HG03558 (cell line): ENCODE data around the gene DOC2B.
"Not testable (repeated sequence)": the region's sequence is repeated elsewhere in the genome, so short reads cannot be mapped to it uniquely, and the experiment has no call there.

ENCODE experiments used
- ATAC-seq: cut with Tn5 transposase; IDR thresholded peaks from one replicate; pipeline ENCODE4 v1.9.1; 2021; ENCODE audit warnings: moderate number of reproducible peaks; ENCODE audit not compliant: unreplicated experiment; ENCODE audit errors: extremely low read depth

DOC2B gene

GRCh38 chr17:170130-170670, 11.2 kb downstream of the DOC2B start:
- no peak for ATAC-seq

DNA sequence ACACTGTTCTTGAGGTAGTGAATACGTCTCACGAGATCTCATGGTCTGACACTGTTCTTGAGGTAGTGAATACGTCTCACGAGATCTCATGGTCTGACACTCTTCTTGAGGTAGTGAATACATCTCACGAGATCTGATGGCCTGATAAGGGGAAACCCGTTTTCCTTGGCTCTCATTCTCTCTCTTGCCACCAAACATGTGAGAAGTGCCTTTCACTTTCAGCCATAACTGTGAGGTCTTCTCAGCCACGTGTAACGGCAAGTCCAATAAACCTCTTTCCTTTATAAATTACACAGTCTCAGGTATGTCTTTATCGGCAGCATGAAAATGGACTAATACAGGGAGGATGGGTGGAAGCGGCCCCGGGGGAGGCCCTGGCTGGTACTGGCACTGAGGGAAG, 12.8 kb downstream of the DOC2B start:
- ATAC-seq, result not testable (repeated sequence)

DNA sequence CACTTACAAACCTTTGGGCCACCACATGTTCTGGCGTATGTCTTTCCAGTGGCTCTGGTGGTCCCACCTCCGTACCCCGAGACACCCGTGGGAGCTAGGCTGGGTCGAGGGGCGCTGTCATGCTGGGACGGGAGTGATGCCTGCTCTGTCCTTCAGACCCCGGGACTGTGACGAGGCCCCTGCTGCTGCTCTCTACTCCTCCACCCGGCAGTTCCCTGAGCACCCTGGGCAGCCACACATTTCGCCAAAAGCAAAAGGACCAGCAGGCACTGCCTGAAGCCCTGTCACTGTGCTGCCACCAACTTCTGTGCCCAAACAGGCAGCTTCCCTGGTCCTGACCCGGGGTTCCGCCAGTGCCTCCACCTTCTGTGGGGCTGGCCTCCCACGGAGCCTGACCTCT, 15.5 kb downstream of the DOC2B start:
- no peak for ATAC-seq

- ATAC-seq, result no peak
These were observed 16.9 kb downstream of the DOC2B start for GRCh38 chr17:164303-165235.

- no peak for ATAC-seq
These were observed 17.8 kb downstream of the DOC2B start for GRCh38 chr17:163514-164098.

GRCh38 chr17:162689-163088, 18.8 kb downstream of the DOC2B start:
- ATAC-seq, result no peak

DNA sequence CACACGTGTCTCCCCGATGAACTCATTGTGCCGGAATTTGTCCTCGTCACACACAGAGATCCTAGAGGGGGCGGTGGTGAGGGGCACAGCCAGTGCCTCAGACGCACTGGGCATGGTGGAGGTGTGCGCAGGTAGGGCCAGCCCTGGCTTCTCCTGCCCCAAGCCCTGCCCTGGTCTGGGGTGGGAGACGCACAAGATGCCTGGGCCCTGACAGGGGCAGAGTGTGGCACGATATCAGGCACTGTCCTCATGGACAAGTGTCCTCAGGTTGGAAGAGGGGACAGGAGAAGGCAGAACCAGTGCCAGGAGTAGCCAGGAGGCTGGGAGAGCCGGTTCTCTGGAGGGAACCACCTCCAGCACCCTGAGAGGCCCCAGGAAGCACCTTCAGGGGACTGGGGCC, 20.0 kb downstream of the DOC2B start:
- ATAC-seq, result no peak

DNA sequence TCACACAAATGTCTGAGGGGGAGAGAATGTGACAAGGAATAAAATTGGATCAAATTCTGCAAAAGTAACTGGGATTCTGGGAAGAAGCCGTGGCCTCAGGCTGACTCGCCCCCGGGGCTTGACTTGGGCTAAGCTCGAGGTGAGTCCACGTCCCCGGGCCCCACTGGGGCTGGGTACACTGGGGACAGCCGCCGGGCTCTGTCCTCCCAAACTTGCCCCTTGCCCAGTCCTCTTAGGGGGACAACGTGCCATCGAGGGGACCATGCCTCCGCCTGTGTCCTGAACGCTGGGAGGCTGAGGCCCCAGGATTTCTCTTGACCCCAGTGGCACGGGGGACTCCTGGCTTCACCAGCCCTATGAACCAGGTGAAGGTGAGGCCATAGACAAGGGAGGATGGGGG, 21.1 kb downstream of the DOC2B start:
- ATAC-seq, result no peak

- no peak for ATAC-seq
These were observed 21.8 kb downstream of the DOC2B start for GRCh38 chr17:159609-160008.

GRCh38 chr17:158379-158778, 23.1 kb downstream of the DOC2B start:
- ATAC-seq, result no peak

- ATAC-seq, result no peak
These were observed 23.5 kb downstream of the DOC2B start for GRCh38 chr17:157901-158300.

DNA sequence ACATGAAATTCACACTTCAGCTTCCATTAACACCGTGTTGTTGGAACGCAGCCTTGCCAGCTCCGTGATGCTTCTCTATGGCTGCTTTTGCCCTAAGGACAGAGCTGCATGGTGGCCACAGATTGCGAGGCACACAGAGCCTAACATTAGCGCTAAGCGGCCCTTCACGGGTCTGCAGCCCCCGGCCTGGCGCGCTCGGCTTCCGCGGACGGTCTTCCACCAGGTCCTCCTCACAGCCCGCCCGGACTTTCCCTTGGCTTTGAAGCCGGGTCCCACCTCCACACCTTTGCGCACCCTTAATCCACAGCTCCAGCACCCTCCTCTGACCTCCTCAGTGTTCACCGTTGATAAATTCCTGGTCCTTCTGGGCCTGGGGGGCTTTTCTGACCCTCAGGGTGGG, 24.5 kb downstream of the DOC2B start:
- no peak for ATAC-seq

DNA sequence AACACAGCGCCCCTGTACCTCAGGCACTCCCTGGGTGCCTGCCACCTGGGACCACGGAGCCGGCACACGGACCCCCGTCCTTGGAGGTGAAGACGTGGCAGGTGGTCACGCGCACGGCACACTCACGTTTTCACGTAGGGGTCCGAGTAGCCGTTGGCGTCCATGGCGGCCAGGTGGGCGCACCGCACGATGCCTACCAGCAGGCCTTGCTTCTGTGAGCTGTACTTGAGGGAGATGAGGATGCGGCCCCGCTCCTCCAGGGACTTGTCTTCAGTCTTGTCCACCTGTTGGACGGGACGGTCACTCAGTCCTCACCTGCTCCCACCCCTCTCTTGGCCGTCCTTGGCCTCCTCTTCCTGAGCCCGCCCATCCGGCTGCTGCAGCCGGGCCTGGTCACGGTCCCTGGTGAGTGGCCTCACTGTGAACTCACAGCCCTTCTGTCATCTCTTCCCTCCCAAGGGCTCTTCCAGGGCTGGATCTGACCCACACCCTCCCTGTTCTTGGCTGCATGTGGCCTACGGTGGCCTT, 25.3 kb downstream of the DOC2B start:
- no peak for ATAC-seq

GRCh38 chr17:155576-155975, 25.9 kb downstream of the DOC2B start:
- ATAC-seq, result no peak

DNA sequence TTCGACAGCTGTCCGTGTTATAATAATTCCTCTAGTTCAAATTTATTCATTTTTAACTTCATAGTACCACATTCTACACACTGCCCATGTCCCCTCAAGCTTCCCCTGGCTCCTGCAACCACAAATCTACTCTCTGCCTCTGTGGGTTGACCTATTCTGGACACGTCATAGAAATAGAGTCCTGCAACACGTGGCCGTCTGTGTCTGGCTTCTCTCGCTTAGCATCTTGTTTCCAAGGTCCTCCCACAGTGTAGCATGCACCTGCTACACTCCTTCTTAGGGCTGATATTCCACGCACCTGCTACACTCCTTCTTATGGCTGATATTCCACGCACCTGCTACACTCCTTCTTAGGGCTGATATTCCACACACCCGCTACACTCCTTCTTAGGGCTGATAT, 27.6 kb downstream of the DOC2B start:
- ATAC-seq, result no peak

DNA sequence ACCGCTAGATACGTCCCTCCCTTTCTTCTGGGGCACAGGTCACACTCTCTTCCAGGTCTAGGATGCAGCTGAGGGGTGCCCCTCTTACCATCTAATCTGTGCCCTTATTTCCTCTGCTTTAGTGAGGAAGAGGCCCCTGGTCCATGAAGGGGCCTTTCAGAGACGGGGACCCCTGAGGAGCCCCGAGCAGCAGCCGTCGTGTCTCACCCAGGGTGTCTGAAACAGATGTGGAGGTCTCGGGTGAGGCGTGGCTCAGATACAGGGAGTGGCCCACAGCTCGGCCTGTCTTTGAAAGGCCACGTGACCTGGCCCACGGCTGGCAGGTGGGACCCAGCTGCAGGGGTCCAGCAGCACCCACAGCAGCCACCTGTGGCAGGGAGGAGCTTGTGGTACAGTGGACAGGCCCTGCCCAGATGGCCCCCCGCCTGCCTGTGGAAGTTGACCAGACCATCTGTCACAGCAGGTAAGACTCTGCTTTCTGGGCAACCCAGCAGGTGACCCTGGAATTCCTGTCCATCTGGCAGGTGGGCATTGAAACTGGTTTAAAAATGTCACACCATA, 28.5 kb downstream of the DOC2B start:
- ATAC-seq, result no peak

- no peak for ATAC-seq
These were observed 29.3 kb downstream of the DOC2B start for GRCh38 chr17:151886-152859.

DNA sequence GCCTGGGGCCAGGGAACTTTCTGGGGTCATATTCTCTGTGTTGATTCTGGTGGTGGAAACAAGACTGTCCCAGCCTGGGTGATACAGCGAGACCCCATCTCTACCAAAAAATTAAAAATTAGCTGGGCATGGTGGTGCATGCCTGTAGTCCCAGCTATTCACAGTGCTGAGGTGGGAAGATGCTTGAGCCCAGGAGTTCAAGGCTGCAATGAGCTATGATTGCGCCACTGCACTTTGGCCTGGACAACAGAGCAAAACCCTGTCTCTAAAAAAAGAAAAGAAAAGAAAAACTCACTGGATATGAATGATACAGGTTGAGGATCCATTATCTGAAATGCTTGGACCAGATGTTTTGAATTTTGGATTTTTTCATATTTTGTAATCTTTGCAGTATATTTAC, 30.4 kb downstream of the DOC2B start:
- ATAC-seq, result no peak

- ATAC-seq, result no peak
These were observed 31.4 kb downstream of the DOC2B start for GRCh38 chr17:149897-150584.
